ENCODE measurements around the gene SLC17A6.

SLC17A6 gene

DNA sequence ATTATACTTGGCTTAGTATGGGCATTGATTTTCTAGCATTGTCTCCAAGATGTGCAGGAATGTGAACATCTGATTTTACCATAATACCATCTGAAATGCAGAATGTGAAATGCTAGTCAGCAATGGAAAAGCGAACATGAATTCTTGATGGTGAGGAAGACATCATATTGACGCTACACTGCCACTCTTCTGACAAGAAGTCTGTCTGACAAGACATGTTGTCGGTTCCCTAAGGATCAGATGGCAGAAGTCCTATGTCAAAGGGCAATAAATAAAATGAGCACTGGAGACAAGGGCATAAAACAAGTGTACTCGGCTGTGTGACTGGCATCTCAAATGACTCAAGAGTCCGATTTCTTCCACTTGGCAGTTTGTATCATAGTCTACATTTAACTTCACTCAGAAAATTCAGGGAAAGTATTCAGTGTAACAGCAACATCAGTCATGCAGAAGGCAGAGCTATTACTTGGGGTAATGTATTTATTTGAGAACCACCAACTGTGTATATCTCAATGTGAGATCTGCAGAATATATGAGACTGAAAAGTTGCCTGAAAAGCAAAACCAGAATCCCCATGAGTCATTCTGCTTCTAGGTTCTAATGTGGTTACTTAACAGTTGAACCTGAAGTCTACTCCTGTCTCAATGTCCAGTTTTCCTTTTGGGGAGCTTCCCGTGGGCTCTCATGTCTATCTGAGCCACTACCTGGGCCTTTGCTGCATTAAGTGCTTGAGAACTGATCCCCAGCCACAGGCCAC is 51.5 kb downstream of the SLC17A6 start:
- no peak for DNase-seq (ENCODE audit: low read depth in 2 of 2)

DNA sequence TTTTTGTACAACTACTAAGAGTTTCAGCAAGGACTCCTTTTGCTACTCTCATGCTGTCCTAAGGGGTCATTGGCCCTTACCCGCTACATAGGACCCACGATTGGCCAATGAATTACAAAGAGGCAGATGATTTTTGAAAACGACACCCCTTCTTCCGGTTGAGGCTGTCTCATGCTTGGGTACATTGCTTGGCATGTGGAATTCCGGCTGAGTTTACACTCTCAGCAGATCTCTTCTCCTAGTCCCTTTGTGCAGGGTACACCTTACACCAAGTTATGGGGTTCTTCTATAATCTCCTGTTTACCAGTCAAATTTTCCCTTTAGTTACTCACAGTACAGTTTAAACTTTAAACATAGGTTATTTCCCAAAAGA is 52.1 kb downstream of the SLC17A6 start:
- no peak for DNase-seq (ENCODE audit: low read depth in 2 of 2)

DNA sequence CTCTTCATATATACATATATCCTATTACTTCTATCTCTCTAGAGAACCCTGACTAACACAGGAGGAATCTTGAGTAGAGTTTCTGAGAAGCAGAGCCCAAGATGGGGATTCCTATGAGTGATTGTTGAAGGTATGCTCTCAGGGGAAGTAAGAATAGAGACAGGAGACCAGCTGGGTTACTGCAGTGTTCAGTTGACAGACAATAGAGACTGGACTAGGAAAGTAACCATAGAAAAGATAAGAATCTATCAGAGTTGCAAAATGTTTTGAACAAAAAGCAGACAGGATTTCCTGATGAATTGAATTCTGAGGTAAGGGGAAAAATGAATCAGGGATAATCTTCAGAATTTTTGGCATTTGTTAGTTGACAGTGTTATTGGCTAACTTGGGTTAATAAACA is 54.4 kb downstream of the SLC17A6 start:
- no peak for DNase-seq (ENCODE audit: low read depth in 2 of 2)

- DNase-seq (ENCODE audit: low read depth in 2 of 2): no peak
Observed at GRCh38 chr11:22405377-22405776, 67.2 kb downstream of the SLC17A6 start.

- no peak for DNase-seq (ENCODE audit: low read depth in 2 of 2)
Observed at GRCh38 chr11:22407267-22407666, 69.1 kb downstream of the SLC17A6 start.

DNA sequence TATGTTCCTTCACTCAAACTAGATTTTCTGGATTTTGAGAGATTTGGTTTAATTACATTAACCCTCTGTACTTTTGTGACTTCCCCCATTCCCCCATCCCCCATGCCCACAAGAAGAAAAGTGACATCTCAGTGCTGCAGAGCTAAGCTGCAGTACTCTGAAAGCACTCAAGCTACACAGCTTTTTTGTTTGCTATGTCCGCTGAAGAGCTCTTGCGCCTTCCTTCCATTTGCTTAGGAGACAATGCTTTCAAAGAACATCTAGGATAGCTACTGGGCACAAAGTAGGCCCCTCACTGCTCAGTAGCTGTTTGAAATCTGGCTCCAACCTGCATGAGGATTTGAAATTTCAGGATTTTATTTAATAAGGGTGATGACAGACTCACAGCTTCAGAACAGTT is 69.7 kb downstream of the SLC17A6 start:
- DNase-seq (ENCODE audit: low read depth in 2 of 2): no peak

DNA sequence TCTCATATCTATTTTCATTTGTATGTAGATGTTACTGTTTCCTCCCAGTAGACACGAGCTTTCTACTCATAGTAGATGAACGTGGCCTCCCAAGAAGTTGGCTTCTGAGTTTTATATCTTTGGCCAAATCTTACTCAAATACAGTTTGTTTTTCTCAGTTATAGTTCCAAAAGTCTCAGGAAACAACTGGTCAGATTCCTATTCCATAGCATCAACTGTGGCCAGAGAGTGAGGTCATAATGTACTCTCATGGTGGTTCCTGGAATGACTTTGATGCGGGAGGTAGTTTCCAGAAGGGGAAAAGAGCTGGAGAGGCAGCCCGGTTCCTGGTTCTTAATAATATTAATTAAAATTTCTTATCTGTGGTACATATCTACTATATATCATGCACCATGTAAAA is 77.3 kb downstream of the SLC17A6 start:
- DNase-seq (ENCODE audit: low read depth in 2 of 2): no peak

DNA sequence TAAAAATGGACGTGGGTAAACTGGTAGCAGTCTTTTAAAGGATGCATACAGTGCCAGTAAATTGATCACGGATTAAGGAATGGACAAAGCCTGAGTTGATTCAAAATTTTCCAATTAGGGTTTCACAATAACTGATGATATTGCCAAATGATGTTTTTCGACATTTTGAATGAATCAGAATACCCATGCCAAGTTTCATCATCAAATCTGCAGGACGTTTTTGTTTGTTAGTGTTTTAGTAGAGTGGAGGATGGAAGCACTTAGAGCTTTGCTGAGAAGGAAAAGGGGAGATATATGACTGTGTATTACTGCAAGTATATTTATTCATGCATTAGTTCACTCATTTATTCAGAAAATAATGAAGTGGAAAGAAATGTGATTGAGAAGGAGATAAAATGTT is 78.3 kb downstream of the SLC17A6 start:
- DNase-seq (ENCODE audit: low read depth in 2 of 2): no peak

DNA sequence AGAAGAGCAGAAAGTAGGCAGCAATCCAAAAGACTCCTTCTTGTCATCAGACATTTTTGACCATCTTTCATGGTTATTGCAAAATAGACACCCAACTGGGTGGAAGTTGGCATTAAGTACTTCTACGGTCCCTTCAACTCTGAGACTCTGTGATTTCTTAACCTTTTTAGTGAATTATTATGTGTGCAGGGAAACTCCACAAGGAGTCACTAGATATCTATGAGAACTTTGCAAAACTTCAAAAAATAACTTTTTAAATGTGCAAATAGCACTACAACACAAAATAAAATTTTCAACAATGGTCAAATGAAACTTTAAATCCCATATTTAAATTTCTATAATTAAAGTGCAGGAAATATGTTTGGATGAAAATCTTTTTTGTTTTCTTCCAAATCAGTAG is 88.7 kb downstream of the SLC17A6 start:
- DNase-seq (ENCODE audit: low read depth in 2 of 2): no peak

All from activated CD8-positive, alpha-beta memory T cell treated with anti-CD3 and anti-CD28 coated beads for 4 hours (primary cell).